Choroid plexus epithelial cell (primary cell): ENCODE measurements around the gene TEX261.

ENCODE experiments used
- DNase-seq: peaks from one replicate; pipeline ENCODE4 v3.0.0-alpha.2; 2010; ENCODE audit warnings: low read depth
- H3K4me3 ChIP-seq: 2 replicates; pipeline ENCODE4 v1.5.1; 2011; ENCODE audit warnings: low read depth, mild to moderate bottlenecking, control low read depth, low read length, moderate library complexity
- CTCF ChIP-seq: conservative IDR thresholded peaks from 2 replicates; pipeline ENCODE4 v1.5.1; 2011; ENCODE audit warnings: low read depth, mild to moderate bottlenecking, control low read depth, inconsistent platforms, low read length, moderate library complexity

The TEX261 gene

GRCh38 chr2:71008342-71008741, 13.7 kb upstream of the TEX261 start:
- no peak overlapping the region for H3K4me3 ChIP-seq
- no peak for TF ChIP-seq CTCF
- no peak for DNase-seq

- no peak for DNase-seq
- TF ChIP-seq CTCF = no peak
- H3K4me3 ChIP-seq = no peak overlapping the region
Observed at GRCh38 chr2:71006955-71007799, 12.5 kb upstream of the TEX261 start.

- no peak for TF ChIP-seq CTCF
- no peak overlapping the region for H3K4me3 ChIP-seq
- no peak for DNase-seq
Observed at GRCh38 chr2:71006323-71006722, 11.7 kb upstream of the TEX261 start.

GRCh38 chr2:71005271-71006202, 10.9 kb upstream of the TEX261 start:
- no peak for DNase-seq
- no peak for TF ChIP-seq CTCF
- H3K4me3 ChIP-seq = no peak overlapping the region

- no peak for TF ChIP-seq CTCF
- DNase-seq = no peak
- H3K4me3 ChIP-seq = no peak overlapping the region
Observed at GRCh38 chr2:71004857-71005256, 10.2 kb upstream of the TEX261 start.

GRCh38 chr2:71003966-71004755, 9.5 kb upstream of the TEX261 start:
- DNase-seq = no peak
- no peak for TF ChIP-seq CTCF
- no peak overlapping the region for H3K4me3 ChIP-seq
